ENCODE results near the gene CDC45. TPM values are rescaled to one million over a fixed set of nuclear protein-coding genes. Genes with fewer than 3 reads are reported as not detected.
"Not testable (repeated sequence)": the region's sequence is repeated elsewhere in the genome, so short reads cannot be mapped to it uniquely, and the experiment has no call there.

The CDC45 gene
- polyA plus RNA-seq, 3 donors, result 17.9 to 25.3 (median 21.0) TPM

DNA sequence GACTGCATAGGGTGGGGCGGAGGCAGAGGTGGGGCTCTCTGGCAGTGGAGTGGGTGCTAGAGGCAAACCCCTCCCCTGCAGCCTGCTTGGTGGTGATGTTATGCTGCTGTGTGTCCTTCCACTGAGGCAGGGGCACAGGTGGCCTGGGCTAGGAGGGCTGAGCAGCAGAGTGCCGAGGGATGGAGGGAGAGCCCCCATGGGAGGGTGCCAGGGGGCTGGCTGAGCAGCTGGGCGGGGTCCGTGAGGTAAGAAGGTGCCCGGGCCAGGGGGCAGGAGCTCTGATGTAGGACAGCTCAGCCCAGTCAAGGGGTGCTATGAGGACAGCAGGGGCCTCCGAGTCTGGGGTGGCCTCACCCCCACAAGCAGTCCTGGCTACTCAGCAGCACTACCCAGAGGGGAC is 40.3 kb downstream of the CDC45 start:
- no peak for DNase-seq (ENCODE audit: extremely low read depth in 1 of 11, low read depth in 9 of 11, low spot score in 4 of 11)

DNA sequence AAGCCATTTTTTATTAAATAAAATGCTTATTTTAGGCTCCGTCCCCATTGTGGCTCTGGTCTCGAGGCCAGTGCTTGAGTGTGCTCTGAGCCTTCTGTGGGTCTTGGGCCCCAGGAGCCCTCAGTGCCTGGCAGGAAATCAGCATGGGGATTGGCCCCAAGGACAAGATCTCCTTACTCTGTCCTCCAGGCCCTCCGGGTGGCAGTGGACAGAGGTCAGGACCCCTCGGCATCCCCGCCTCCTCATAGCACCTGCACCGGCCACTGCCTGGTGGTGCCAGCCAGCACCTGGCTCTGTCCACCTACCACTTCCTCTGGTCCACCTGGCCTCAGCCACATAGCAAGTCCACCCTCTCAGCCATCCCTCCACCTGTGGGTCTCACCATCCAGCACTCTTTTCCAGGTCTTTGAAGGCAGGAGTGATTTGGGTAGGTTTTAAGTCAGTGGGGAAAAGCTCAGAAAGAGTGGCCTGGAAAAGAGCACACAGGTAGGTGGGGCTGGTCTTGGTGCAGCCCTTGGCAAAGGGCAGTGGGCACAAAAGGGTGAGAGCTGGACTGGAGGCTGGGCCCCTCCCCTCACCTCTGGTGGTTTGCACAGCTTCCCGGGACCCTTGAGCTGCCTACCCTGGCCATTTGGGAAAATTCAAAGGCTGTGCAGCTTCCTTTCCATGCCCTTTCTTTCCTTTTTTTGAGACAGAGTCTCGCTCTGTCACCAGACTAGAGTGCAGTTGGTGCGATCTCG is 41.0 kb downstream of the CDC45 start:
- no peak for DNase-seq (ENCODE audit: extremely low read depth in 1 of 11, low read depth in 9 of 11, low spot score in 4 of 11)

DNA sequence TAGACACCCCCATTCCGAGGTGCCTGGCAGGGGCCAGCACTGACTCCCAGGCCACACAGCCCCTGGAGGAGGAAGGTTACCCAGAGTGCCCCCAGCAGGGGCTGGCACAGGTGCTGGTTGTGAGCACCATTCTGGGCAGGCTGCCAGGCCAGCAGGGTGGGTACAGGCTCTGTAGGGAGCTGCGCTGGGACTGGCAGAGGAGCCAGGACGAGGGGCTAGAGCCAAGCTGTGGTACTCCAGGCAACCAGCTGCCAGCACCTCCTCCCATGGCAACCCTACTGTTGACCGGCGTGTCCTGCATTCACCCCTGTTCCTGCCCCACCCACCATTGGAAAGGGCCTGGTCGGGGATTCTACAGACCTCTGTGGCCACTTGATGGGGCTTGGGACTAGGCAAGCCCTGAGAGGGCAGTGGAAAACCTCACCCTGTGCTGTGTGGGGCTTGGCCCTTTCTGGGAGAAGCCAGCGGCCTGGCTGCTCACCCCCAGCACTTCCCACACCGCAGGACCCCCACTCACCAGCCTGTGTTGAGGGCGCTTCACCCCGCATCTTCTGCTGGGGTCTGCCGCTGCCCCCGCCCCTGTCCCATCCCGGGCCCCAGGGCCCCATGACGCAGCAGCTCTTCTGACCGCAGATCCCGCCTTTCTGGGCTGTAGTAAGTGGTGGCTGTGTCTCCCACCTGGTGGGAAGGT is 42.6 kb downstream of the CDC45 start:
- DNase-seq (ENCODE audit: extremely low read depth in 1 of 11, low read depth in 9 of 11, low spot score in 4 of 11), result no peak

DNA sequence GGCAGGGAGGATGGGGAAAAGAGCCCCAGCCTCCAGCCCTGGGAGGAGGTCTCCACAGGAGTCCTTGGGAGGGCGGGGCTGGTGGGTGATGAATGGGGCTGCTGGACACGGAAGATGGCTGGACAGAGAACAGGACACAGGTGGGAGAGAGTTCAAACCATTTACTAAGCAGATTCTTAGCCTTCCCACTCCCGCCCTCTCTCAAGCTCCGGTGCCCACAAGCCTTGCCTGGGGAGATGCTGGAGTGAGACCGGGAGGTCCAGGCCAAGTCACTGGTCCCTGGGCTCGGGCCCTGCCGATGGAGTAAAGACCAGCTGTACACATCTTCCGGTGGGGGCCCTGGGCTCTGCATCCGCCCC is 43.1 kb downstream of the CDC45 start:
- DNase-seq (ENCODE audit: extremely low read depth in 1 of 11, low read depth in 9 of 11, low spot score in 4 of 11), result no peak

DNA sequence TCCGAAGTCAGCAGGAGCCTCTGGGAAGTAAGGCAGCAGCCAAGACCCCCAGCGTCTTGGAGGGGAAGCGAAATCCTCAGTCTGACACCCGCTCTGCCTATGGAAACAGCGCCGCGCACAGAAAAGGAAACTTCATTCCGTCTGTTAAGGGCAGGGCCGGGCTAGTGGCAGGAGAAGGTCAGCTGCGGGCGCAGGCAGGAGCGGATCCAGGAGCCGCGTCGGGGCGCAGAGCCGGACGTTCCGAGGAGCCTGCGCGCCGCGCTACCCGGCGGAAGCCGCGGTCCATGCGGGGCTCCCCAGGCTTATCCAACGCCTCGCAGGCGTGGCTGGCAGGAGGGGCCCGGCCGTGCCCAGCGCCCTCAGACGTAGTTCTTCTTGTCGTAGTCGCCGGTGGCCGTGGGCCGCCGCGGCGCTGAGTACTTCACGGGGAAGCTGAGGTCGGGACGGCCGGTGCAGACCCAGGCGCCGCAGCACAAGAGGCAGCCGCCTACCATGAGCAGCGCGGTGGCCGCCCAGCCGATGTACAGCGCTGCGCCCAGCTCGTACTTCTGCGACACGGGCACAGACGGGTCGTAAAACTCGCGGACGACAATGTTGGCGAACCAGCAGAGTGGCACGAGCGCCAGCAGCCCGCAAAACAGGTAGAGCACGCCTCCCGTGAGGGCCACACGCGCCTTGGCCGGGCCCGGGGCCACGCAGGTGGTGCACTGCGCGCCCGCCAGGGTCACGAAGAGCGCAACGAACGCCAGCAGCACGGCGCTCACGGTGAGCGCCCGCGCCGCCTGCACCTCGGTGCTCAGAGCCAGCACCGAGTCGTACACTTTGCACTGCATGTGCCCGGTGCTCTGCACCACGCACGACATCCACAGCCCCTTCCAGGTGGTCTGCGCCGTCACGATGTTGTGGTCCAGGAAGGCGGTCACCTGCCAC is 43.8 kb downstream of the CDC45 start:
- peak in 4 of 11 donors; percentile 4 to 22 (median 13) for DNase-seq (ENCODE audit: extremely low read depth in 1 of 11, low read depth in 9 of 11, low spot score in 4 of 11)

DNA sequence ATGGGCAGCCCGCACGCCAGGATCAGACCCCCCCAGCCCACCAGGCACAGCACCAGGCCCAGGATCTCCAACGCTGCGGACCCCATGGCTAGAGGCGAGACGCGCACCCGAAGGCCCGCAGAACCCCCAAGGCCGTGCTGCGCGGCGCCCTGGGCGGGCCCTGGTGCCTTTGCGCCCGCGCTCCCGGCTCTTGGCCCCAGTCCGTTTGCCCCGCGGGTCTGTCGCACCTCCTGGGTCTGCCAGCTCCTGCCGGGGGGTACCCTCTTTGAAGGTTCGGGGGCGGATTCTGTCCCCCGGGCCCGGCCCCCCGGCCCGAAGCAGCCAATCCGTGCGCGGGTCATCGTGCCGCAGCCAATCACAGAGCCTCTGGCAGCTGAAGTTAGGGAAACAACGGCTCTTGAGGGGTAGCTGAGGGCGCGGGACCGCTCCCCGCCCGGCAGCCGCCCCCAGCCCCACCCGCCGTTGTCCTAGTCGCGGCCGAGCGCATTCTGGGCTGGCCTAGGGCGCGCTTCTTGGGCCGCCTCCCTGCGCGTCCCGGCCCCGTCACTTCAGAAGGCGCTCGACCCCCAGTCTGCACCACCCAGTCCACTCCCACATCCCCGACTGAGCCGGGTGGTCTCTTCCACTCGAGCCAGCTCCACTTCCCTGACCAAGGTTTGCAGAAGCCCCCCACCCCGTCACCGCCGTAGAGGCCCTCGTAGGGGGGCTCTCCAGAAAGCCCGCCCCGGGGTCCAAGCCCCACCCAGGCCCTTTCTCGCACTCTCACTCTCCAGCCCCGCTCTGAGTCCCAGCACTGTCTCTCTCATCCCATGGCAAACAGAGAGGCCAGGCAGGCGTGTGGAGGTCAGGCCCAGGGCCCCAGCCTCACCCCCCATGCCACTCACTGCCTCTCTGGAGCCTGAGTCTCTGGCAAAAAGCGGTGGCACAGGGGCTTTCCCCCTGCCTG is 44.7 kb downstream of the CDC45 start, which contains the start of gene CLDN5:
Gene CLDN5 (minus strand): TSS at position 241 of the 946 bp plus-strand sequence. CDS start 155 bp downstream, at position 86.
- peak in 4 of 11 donors; percentile 9 to 27 (median 22) for DNase-seq (ENCODE audit: extremely low read depth in 1 of 11, low read depth in 9 of 11, low spot score in 4 of 11)

DNA sequence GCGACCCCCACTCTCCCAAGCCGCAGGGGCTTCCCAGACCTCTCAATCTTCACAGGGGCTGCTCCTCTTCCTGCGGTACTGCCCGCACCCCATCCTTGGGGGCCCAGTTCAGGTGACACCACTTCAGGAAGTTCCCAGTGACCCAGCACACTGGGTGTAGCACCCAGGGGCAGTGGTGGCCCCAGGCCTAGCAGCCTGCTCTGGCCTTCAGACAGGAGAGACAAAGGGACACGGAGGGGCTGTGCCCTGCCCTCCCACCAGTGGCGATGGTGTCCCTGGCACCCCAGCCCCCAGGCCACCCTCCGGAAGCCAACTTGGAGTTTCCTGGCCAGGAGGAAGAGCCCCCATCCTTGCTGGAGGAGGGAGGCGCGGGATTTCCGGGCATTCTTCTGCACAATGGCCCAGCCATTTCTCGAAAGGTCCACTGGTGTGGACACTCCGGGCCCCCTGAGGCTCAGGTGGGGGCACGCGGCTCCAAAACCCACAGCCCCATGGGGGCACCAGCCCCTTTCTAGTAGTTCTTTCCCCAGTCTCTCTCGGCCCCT is 45.5 kb downstream of the CDC45 start:
- DNase-seq (ENCODE audit: extremely low read depth in 1 of 11, low read depth in 9 of 11, low spot score in 4 of 11), result no peak

DNA sequence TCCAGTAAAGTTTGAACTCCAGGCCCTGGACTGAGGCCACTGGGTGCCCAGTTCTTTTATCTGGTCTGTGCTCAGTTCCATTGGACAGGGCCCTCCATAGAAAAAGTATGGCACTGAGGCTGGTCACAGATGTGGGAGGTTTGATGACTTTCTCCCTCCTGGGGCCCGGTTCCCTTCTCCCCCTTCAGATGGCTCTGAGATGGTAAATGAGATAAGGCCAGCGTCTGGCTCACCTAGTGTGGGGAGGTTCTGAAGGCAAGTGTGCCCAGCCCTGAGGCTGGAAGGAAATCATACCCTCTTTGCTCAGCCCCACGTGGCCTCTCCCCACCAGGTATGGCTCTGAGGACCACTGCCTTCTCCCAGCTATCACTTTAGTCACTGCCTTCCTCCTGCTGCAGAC is 45.9 kb downstream of the CDC45 start:
- DNase-seq (ENCODE audit: extremely low read depth in 1 of 11, low read depth in 9 of 11, low spot score in 4 of 11), result no peak

DNA sequence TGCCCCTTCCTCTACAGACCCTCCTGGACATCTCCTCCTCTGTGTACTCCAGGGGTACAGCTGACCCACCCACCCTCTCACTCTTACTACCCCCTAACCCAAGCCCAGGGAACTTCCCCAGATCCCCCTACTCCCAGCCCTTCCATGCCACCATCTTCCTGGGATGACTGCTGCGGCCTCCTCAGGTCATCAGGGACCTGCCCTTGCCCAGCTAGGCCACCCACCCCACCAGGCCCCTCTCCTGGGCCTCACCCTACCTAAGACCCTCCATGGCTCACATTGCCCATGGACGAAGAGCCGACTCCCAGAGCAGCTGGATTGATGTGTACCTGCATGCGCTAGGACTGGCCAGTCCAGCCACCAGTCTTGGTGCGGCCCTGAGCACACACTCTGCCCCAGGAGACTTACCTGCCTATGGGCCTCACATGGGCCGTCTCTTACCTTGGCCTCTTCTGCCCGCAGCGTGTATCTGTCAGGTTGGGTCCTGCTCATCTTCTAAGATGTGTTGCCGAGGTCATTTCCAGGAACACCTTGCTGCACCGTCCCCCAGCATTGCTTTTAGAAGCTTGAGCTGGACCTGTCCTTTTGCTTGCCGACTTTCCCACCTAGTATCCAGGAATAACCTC is 46.5 kb downstream of the CDC45 start:
- DNase-seq (ENCODE audit: extremely low read depth in 1 of 11, low read depth in 9 of 11, low spot score in 4 of 11), result no peak

DNA sequence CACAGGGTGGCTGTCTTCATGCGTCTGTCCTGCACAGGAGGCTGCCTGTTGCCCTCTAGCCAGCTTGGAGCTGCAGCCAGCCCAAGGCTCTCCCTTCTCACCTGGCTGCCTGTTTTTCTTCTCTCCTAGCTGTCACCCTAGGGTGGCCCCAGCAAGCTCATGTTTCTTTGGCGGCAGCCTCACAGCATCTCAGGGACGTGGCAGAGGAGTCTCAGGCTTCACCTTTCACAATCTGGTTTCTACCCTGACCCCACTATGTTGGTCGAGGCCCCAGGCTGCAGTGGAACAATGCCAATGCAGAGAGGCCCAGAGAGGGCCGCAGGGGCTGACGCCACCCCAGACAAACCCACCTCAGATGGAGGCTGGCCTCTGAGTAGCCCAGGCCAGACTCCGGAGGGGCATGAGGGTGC is 47.0 kb downstream of the CDC45 start:
- no peak for DNase-seq (ENCODE audit: extremely low read depth in 1 of 11, low read depth in 9 of 11, low spot score in 4 of 11)

DNA sequence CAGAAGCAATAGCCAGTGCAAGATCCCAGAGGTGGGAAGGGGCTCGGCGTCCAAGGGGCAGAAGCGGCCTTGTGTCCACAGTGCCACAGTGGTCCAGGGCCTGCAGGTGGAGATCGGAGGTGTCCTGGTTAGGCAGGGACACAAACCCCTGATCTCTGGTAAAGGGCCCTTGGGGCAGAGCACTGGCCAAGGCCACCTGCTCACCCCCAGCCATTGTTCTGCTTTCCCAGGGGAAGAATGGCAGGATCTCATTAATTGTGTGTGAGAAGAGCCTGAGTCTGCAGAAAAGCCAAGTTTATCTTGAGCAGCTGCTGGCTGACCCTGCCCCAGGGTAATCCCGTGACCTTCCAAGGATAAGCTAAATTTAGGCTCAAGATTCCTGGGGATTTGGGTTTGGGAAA is 47.6 kb downstream of the CDC45 start:
- no peak for DNase-seq (ENCODE audit: extremely low read depth in 1 of 11, low read depth in 9 of 11, low spot score in 4 of 11)

DNA sequence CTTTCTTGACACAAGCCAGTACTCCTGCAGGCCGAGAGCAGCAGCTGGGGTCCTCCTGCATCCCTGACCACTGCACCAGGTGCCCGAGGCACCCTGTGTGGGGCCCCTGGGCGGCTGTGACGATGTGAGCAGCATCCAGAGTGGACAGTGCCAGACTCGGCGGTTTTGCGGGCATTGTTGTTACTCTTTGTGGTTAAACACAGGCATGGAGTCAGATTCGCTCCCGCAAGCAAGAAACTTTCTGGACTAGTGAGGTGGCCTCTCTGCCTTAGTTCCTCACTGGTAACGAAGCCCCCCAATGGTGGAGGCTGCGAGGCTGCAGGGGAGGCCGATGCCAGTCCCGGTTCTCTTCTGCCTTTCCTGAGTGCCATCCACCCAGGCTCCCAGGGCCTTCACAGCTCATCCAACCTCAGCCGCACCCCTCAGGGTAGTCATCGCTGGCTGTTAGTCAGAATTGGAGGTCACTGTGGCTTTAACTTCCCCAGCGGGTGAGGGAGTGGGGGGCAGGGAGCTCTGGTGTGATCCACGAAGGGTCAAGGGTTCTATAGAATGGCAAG is 48.2 kb downstream of the CDC45 start:
- DNase-seq (ENCODE audit: extremely low read depth in 1 of 11, low read depth in 9 of 11, low spot score in 4 of 11), result no peak

DNA sequence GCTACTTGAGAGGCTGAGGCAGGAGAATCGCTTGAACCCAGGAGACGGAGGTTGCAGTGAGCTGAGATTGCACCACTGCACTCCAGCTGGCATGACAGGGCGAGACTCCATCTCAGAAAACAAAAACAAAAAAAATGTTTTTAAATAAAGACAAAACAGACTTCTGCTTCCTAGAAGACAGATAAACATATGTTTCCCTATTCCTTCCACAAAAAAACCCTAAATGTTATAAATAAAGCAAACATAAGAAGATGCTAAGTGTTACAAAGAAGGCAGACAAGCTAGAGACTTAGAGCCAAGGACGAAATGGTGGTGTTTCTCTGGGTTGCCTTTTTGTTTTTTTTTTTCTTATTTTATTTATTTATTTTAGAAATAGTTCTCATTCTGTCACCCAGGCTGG is 50.1 kb downstream of the CDC45 start:
- no peak for DNase-seq (ENCODE audit: extremely low read depth in 1 of 11, low read depth in 9 of 11, low spot score in 4 of 11)

DNA sequence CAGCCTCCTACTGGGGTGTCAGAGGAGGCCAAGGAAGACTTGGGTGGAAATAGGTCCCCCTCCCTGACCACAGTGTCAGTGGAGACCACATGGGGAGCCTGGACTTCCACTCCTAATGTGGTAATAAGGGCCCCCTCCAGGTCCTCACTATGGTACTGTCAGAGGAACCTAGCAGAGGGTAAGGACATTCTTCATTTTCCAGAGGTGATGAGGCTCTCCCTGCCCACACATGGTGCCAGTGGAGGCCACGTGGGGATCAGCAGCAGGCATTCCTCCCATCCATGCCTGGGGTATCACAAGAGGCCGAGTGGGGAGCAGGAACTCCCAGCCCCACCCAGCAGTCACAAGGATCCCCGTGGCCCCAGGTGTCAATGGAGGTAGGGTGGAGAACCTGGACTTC is 51.0 kb downstream of the CDC45 start:
- no peak for DNase-seq (ENCODE audit: extremely low read depth in 1 of 11, low read depth in 9 of 11, low spot score in 4 of 11)

DNA sequence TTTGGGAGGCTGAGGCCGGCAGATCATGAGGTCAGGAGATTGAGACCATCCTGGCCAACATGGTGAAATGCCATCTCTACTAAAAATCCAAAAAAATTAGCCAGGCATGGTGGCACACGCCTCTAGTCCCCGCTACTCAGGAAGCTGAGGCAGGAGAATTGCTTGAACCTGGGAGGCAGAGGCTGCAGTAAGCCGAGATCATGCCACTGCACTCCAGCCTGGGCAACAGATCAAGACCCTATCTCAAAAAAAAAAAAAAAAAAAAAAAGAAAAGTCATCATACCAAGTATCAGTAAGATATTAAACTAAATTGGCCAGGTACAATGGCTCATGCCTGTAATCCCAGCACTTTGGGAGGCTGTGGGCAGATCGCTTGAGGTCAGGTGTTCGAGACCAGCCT is 51.6 kb downstream of the CDC45 start:
- DNase-seq (ENCODE audit: extremely low read depth in 1 of 11, low read depth in 9 of 11, low spot score in 4 of 11), result not testable (repeated sequence)

DNA sequence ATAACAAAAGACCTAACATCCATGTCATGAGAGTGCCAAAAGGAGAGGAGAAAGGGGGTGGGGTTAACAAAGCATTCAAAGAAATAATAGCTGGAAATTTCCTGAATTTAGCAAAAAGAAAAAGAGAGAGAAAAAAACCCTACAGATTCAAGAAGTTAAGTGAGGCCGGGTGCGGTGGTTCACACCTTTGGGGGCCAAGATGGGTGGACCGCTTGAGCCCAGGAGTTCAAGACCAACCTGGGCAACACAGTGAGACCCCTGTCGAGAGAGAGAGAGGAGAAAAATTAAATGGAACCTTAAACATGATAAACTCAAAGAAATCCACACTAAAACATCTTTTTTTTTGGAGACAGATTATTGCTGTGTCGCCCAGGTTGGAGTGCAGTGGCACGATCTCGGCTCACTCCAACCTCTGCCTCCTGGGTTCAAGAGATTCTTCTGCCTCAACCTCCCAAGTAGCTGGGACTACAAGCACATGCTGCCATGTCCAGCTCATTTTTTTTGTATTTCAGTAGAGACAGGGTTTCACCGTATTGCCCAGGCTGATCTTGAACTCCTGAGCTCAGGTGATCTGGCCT is 53.4 kb downstream of the CDC45 start:
- no peak for DNase-seq (ENCODE audit: extremely low read depth in 1 of 11, low read depth in 9 of 11, low spot score in 4 of 11)

DNA sequence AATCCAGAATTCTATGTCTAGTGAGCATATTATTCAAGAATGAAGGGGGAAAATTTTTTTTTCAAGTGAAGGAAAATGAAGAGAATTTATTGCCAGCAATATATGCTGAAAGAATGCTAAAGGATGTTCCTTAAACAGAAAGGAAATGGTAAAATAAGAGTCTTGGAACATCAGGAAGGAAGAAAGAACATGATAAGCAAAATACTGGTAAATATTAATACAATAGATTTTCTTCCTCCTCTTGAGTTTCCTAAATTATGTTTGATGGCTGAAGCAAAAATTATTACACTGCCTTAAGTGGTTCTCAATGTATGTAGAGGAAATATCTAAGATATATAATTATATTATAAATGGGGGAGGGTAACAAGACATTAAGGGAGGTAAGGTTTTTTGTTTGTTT is 54.1 kb downstream of the CDC45 start:
- no peak for DNase-seq (ENCODE audit: extremely low read depth in 1 of 11, low read depth in 9 of 11, low spot score in 4 of 11)

All from renal cortex interstitium (tissue), 11 donors.